ENCODE results near the gene KCNQ1OT1.

KCNQ1OT1 gene

GRCh38 chr11:2731130-2732125 lies 31.6 kb upstream of the KCNQ1OT1 start:
- Mint-ChIP-seq H3K4me3 (no peak overlapping the region), H3K9me3 (no peaks in the 10 kb centered on the region), H3K27me3 (no peaks in the 10 kb centered on the region), H3K36me3 (ENCODE audit: low read depth) (peaks cover 39% of the 10 kb centered on the region), H3K4me1 (ENCODE audit: low read depth) (peaks cover 30% of the 10 kb centered on the region), H3K27ac (no peak overlapping the region)
- intact Hi-C loops (cut with micrococcal nuclease), result no loop called here

GRCh38 chr11:2730272-2731129 lies 30.7 kb upstream of the KCNQ1OT1 start:
- peaks cover 39% of the 10 kb centered on the region for H3K36me3 Mint-ChIP-seq (ENCODE audit: low read depth)
- H3K9me3 Mint-ChIP-seq, result no peaks in the 10 kb centered on the region
- intact Hi-C loops (cut with micrococcal nuclease), result no loop called here
- H3K4me1 Mint-ChIP-seq (ENCODE audit: low read depth), result peaks cover 26% of the 10 kb centered on the region
- H3K27me3 Mint-ChIP-seq, result no peaks in the 10 kb centered on the region
- H3K27ac Mint-ChIP-seq, result no peak overlapping the region
- H3K4me3 Mint-ChIP-seq, result no peak overlapping the region

GRCh38 chr11:2729841-2730240 lies 30.0 kb upstream of the KCNQ1OT1 start:
- intact Hi-C loops (cut with micrococcal nuclease), result no loop called here
- H3K4me1 Mint-ChIP-seq (ENCODE audit: low read depth), result peaks cover 26% of the 10 kb centered on the region
- H3K4me3 Mint-ChIP-seq, result no peak overlapping the region
- H3K27ac Mint-ChIP-seq, result no peak overlapping the region
- H3K27me3 Mint-ChIP-seq, result no peaks in the 10 kb centered on the region
- H3K9me3 Mint-ChIP-seq, result no peaks in the 10 kb centered on the region
- peaks cover 39% of the 10 kb centered on the region for H3K36me3 Mint-ChIP-seq (ENCODE audit: low read depth)

GRCh38 chr11:2728663-2729332 lies 29.0 kb upstream of the KCNQ1OT1 start:
- Mint-ChIP-seq H3K4me1 (ENCODE audit: low read depth) (peaks cover 26% of the 10 kb centered on the region), H3K27ac (no peak overlapping the region), H3K9me3 (no peaks in the 10 kb centered on the region), H3K4me3 (no peak overlapping the region), H3K36me3 (ENCODE audit: low read depth) (peaks cover 49% of the 10 kb centered on the region), H3K27me3 (no peaks in the 10 kb centered on the region)
- intact Hi-C loops (cut with micrococcal nuclease), result no loop called here

GRCh38 chr11:2728128-2728662 lies 28.4 kb upstream of the KCNQ1OT1 start:
- Mint-ChIP-seq H3K27me3 (no peaks in the 10 kb centered on the region), H3K27ac (no peak overlapping the region), H3K4me1 (ENCODE audit: low read depth) (peaks cover 26% of the 10 kb centered on the region), H3K36me3 (ENCODE audit: low read depth) (peaks cover 48% of the 10 kb centered on the region), H3K4me3 (no peak overlapping the region), H3K9me3 (no peaks in the 10 kb centered on the region)
- intact Hi-C loops (cut with micrococcal nuclease), result no loop called here

GRCh38 chr11:2726964-2727363 lies 27.2 kb upstream of the KCNQ1OT1 start:
- intact Hi-C loops (cut with micrococcal nuclease), result no loop called here
- Mint-ChIP-seq H3K9me3 (no peaks in the 10 kb centered on the region), H3K27ac (no peak overlapping the region), H3K36me3 (ENCODE audit: low read depth) (peaks cover 38% of the 10 kb centered on the region), H3K27me3 (no peaks in the 10 kb centered on the region), H3K4me3 (no peak overlapping the region), H3K4me1 (ENCODE audit: low read depth) (peaks cover 22% of the 10 kb centered on the region)

- intact Hi-C loops (cut with micrococcal nuclease), result no loop called here
- peaks cover 12% of the 10 kb centered on the region for H3K4me1 Mint-ChIP-seq (ENCODE audit: low read depth)
- H3K9me3 Mint-ChIP-seq, result no peaks in the 10 kb centered on the region
- H3K27me3 Mint-ChIP-seq, result no peaks in the 10 kb centered on the region
- no peak overlapping the region for H3K4me3 Mint-ChIP-seq
- H3K27ac Mint-ChIP-seq, result no peak overlapping the region
- peaks cover 27% of the 10 kb centered on the region for H3K36me3 Mint-ChIP-seq (ENCODE audit: low read depth)
Measured at GRCh38 chr11:2725368-2726300, 25.8 kb upstream of the KCNQ1OT1 start.

- Mint-ChIP-seq H3K27ac (no peak overlapping the region), H3K4me3 (no peak overlapping the region), H3K36me3 (ENCODE audit: low read depth) (peaks cover 23% of the 10 kb centered on the region), H3K4me1 (ENCODE audit: low read depth) (peaks cover 12% of the 10 kb centered on the region), H3K27me3 (no peaks in the 10 kb centered on the region), H3K9me3 (no peaks in the 10 kb centered on the region)
- intact Hi-C loops (cut with micrococcal nuclease), result no loop called here
Measured at GRCh38 chr11:2724653-2725367, 25.0 kb upstream of the KCNQ1OT1 start.

GRCh38 chr11:2724104-2724503 lies 24.3 kb upstream of the KCNQ1OT1 start:
- H3K4me1 Mint-ChIP-seq (ENCODE audit: low read depth), result peaks cover 12% of the 10 kb centered on the region
- H3K36me3 Mint-ChIP-seq (ENCODE audit: low read depth), result peaks cover 27% of the 10 kb centered on the region
- H3K4me3 Mint-ChIP-seq, result no peak overlapping the region
- intact Hi-C loops (cut with micrococcal nuclease), result no loop called here
- no peaks in the 10 kb centered on the region for H3K27me3 Mint-ChIP-seq
- H3K9me3 Mint-ChIP-seq, result no peaks in the 10 kb centered on the region
- H3K27ac Mint-ChIP-seq, result no peak overlapping the region

- no peak overlapping the region for H3K27ac Mint-ChIP-seq
- intact Hi-C loops (cut with micrococcal nuclease), result no loop called here
- H3K27me3 Mint-ChIP-seq, result no peaks in the 10 kb centered on the region
- no peak overlapping the region for H3K4me3 Mint-ChIP-seq
- peaks cover 27% of the 10 kb centered on the region for H3K36me3 Mint-ChIP-seq (ENCODE audit: low read depth)
- H3K4me1 Mint-ChIP-seq (ENCODE audit: low read depth), result peaks cover 9% of the 10 kb centered on the region
- no peaks in the 10 kb centered on the region for H3K9me3 Mint-ChIP-seq
Measured at GRCh38 chr11:2722955-2723354, 23.2 kb upstream of the KCNQ1OT1 start.

GRCh38 chr11:2721210-2721916 lies 21.6 kb upstream of the KCNQ1OT1 start:
- H3K36me3 Mint-ChIP-seq (ENCODE audit: low read depth), result peaks cover 26% of the 10 kb centered on the region

More at GRCh38 chr11:2721210-2721916, 21.6 kb upstream of the KCNQ1OT1 start:
- intact Hi-C loops (cut with micrococcal nuclease), result no loop called here
- no peak overlapping the region for H3K4me3 Mint-ChIP-seq
- H3K27me3 Mint-ChIP-seq, result no peaks in the 10 kb centered on the region
- H3K27ac Mint-ChIP-seq, result no peak overlapping the region
- H3K9me3 Mint-ChIP-seq, result no peaks in the 10 kb centered on the region
- H3K4me1 Mint-ChIP-seq (ENCODE audit: low read depth), result no peaks in the 10 kb centered on the region

Data from dendritic cell treated with granulocyte-macrophage colony-stimulating factor and Interleukin-4, amounts not matched to agents 40 ng/mL and 50 ng/mL, for 4 days (primary cell).